Karpas-422 (cell line): ENCODE data around the gene LCN6. TPM values are rescaled to one million over a fixed set of nuclear protein-coding genes. Genes with fewer than 3 reads are reported as not detected.
A peak's percentile ranks its signal among the peaks of the same experiment; 100 is the strongest.
"Not testable (repeated sequence)": the region's sequence is repeated elsewhere in the genome, so short reads cannot be mapped to it uniquely, and the experiment has no call there.

Experiments used
- DNase-seq: peaks from one replicate; pipeline ENCODE4 v3.0.0-alpha.2; 2015
- H2AFZ ChIP-seq: fragments of 200-600 bp; sonication (generic); 2 replicates; pipeline ENCODE4 v1.6.1; 2014; ENCODE audit warnings: antibody characterized with exemption, low read length, mixed read lengths
- H3K27ac ChIP-seq: fragments of 200-600 bp; sonication (generic); 2 replicates; pipeline ENCODE4 v1.5.1; 2014; ENCODE audit warnings: mild to moderate bottlenecking, low read length, moderate library complexity
- H3K27me3 ChIP-seq: fragments of 200-600 bp; sonication (generic); 2 replicates; pipeline ENCODE4 v1.6.1; 2014; ENCODE audit warnings: low read length, mixed read lengths
- H3K36me3 ChIP-seq: fragments of 200-600 bp; sonication (generic); 2 replicates; pipeline ENCODE4 v1.6.1; 2014; ENCODE audit warnings: low read length, mixed read lengths; ENCODE audit not compliant: insufficient read depth
- H3K4me1 ChIP-seq: fragments of 200-600 bp; sonication (generic); 2 replicates; pipeline ENCODE4 v1.6.1; 2014; ENCODE audit warnings: mild to moderate bottlenecking, low read length, mixed read lengths
- H3K4me2 ChIP-seq: fragments of 200-600 bp; sonication (generic); 2 replicates; pipeline ENCODE4 v1.6.1; 2014; ENCODE audit warnings: low read length, low read depth, mild to moderate bottlenecking; ENCODE audit not compliant: poor library complexity, severe bottlenecking
- H3K4me3 ChIP-seq: fragments of 200-600 bp; sonication (generic); 2 replicates; pipeline ENCODE4 v1.5.1; 2014; ENCODE audit warnings: mild to moderate bottlenecking, antibody characterized with exemption, low read length, mixed read lengths
- H3K79me2 ChIP-seq: fragments of 200-600 bp; sonication (generic); 2 replicates; pipeline ENCODE4 v1.6.1; 2014; ENCODE audit warnings: mild to moderate bottlenecking, low read length, mixed read lengths
- H3K9ac ChIP-seq: fragments of 200-600 bp; sonication (generic); 2 replicates; pipeline ENCODE4 v1.6.0; 2014; ENCODE audit warnings: low read length
- H3K9me2 ChIP-seq: fragments of 200-600 bp; sonication (generic), shearing (Covaris generic); replicated peaks from 2 replicates; pipeline ENCODE4 v1.6.0; 2014; ENCODE audit warnings: mild to moderate bottlenecking, low read length, moderate library complexity; ENCODE audit not compliant: insufficient read depth
- H3K9me3 ChIP-seq: fragments of 300-700, 200-600 bp; sonication (generic); 2 replicates; pipeline ENCODE4 v1.6.1; 2014; ENCODE audit warnings: low read length, mixed read lengths
- H4K20me1 ChIP-seq: fragments of 200-600 bp; sonication (generic); 2 replicates; pipeline ENCODE4 v1.6.1; 2014; ENCODE audit warnings: mild to moderate bottlenecking, antibody characterized with exemption, low read length, low read depth; ENCODE audit not compliant: insufficient read depth
- total RNA-seq: library from RNA; depleted of rRNA; stranded (reverse); fragments of >200 nt; shearing (Covaris generic); gene quantifications from 2 replicates; pipeline ENCODE4 v1.2.3, GENCODE V29; 2014; ENCODE audit warnings: low replicate concordance

Gene LCN6
- total RNA-seq, 1 experiment from 2014 or later, result not detected

DNA sequence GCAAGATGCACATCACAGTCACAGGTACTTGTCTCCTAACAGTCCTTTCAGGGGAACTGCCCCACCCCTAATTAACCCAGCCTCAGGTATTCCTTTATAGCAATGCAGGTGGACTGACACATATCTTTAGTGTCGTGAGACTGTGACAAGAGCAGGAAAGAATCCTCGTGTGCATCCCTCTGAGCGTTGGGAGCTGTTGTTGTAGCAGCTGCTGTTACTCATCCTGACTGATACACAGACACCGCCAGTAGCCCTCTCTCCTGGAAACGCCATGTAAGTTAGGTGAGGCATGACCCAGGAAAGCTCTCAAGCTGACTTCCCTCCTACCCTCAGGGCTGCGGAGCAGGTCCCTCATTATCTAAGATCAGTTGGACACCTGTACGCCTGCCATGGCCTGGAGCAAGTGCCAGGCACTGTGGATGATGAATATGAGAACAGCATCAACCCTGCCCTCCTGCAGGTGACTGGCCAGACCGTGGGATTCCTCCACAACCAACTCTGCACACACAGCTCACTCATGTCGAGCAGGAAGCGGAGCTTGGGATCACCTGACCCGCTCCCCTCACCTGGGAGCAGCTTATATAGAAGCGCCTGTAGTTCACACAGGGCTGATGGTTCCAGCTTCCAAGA is 26.2 kb upstream of the LCN6 start:
- Histone ChIP-seq H3K79me2 (no peaks in the 10 kb centered on the region), H3K9me3 (no peaks in the 10 kb centered on the region), H4K20me1 (no peaks in the 10 kb centered on the region), H3K4me2 (no peak overlapping the region), H3K4me3 (no peak overlapping the region; the same call in 1 of the 2 replicates), H3K36me3 (peaks cover 5% of the 10 kb centered on the region; the same call in 1 of the 2 replicates), H3K27me3 (no peaks in the 10 kb centered on the region), H3K9ac (no peak overlapping the region), H3K4me1 (0 out of 2 replicates have a peak, but pooled peaks cover 6% of the 10 kb centered on the region), H2AFZ (0 out of 2 replicates have a peak overlapping the region, but pooled peaks have one; percentile 97), H3K27ac (no peak overlapping the region), H3K9me2 (no peaks in the 10 kb centered on the region)
- DNase-seq, result no peak

DNA sequence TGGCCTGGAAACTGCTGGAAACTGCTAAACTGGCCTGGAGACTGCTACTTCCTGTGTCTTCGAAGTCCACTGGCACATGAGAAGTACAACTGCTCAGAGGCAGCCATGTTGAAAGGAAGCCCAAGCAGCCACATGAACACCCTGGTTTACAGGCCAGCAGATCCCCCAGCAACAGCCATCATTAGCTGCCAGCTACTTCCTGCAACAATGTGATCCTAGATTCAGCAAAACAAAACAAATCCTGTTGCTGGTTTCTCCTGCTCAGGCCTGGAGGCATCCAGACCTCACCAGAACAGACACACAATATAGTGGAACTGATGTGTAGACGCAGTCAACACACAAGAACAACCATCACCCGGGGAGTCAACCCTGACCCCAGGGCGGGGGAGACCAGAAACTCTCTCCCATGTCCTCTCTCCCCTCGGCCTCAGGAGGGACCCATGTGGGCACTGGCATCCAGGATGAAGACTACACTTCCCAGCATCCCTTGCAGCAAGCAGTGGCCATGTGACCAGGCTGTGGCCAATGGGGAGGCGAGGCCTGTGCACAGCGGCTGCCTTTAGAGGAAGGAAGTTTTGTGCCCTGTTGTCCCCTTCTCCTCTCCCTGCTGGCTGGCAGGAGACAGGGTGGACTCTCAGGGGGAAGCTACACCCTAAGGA is 25.2 kb upstream of the LCN6 start:
- Histone ChIP-seq H3K9me3 (no peaks in the 10 kb centered on the region), H2AFZ (peak overlapping the region; percentile 97), H3K4me1 (0 out of 2 replicates have a peak, but pooled peaks cover 6% of the 10 kb centered on the region), H3K4me3 (peak overlapping the region; percentile 14; the same call in 1 of the 2 replicates), H3K27ac (no peak overlapping the region), H3K79me2 (no peaks in the 10 kb centered on the region), H4K20me1 (no peaks in the 10 kb centered on the region), H3K9me2 (no peaks in the 10 kb centered on the region), H3K27me3 (no peaks in the 10 kb centered on the region), H3K9ac (peak overlapping the region; percentile 10; the same call in 1 of the 2 replicates), H3K36me3 (peaks cover 5% of the 10 kb centered on the region; the same call in 1 of the 2 replicates), H3K4me2 (no peak overlapping the region)
- DNase-seq, result peak; percentile 89

- no peaks in the 10 kb centered on the region for H3K79me2 ChIP-seq
- no peak overlapping the region for H3K4me2 ChIP-seq
- H3K9me3 ChIP-seq, result no peaks in the 10 kb centered on the region
- no peak overlapping the region for H3K4me3 ChIP-seq
- peaks cover 15% of the 10 kb centered on the region for H3K4me1 ChIP-seq
- H3K36me3 ChIP-seq, result peaks cover 5% of the 10 kb centered on the region; the same call in 1 of the 2 replicates
- no peaks in the 10 kb centered on the region for H4K20me1 ChIP-seq
- H3K9ac ChIP-seq, result no peak overlapping the region
- H2AFZ ChIP-seq, result no peak overlapping the region
- H3K9me2 ChIP-seq, result no peaks in the 10 kb centered on the region
- no peak for DNase-seq
- H3K27ac ChIP-seq, result no peak overlapping the region
- H3K27me3 ChIP-seq, result no peaks in the 10 kb centered on the region
Observed at GRCh38 chr9:136771907-136772415, 23.6 kb upstream of the LCN6 start.

- Histone ChIP-seq H3K36me3 (peaks cover 5% of the 10 kb centered on the region; the same call in 1 of the 2 replicates), H3K4me1 (peaks cover 29% of the 10 kb centered on the region), H3K9me3 (no peaks in the 10 kb centered on the region), H4K20me1 (no peaks in the 10 kb centered on the region), H3K27ac (no peak overlapping the region), H3K9me2 (no peaks in the 10 kb centered on the region), H3K4me2 (no peak overlapping the region), H3K79me2 (no peaks in the 10 kb centered on the region), H3K27me3 (no peaks in the 10 kb centered on the region), H3K4me3 (no peak overlapping the region), H2AFZ (no peak overlapping the region), H3K9ac (no peak overlapping the region)
- DNase-seq, result peak; percentile 86
Observed at GRCh38 chr9:136769710-136770191, 21.4 kb upstream of the LCN6 start.

DNA sequence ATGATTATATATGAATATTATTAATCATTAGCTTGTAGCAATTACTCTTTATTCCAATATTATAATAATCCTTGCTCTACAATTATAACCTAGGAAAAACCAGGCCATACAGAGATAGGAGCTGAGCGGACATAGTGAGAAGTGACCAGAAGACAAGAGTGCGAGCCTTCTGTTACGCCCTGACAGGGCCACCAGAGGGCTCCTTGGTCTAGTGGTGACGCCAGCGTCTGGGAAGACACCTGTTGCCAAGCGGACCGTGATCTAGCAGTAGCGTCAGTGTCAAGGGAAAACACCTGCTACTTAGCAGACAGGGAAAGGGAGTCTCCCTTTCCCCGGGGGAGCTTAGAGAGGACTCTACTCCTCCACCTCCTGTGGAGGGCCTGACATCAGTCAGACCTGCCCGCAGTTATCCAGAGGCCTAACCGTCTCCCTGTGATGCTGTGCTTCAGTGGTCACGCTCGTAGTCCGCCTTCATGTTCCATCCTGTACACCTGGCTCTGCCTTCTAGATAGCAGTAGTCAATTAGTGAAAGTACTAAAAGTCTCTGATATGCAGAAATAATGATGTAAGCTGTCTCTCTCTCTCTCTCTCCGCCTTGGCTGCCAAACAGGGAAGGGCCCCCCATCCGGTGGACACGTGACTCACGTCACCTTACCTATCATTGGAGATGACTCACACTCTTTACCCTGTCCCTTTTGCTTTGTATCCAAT is 18.2 kb upstream of the LCN6 start:
- not testable (repeated sequence) for H3K4me2 ChIP-seq, H3K9me3 ChIP-seq, H3K9ac ChIP-seq, H3K27ac ChIP-seq, H3K9me2 ChIP-seq, H3K36me3 ChIP-seq, H3K27me3 ChIP-seq, H3K4me3 ChIP-seq, H2AFZ ChIP-seq, H3K79me2 ChIP-seq, H4K20me1 ChIP-seq
- DNase-seq, result peak; percentile 70
- peaks cover 26% of the 10 kb centered on the region for H3K4me1 ChIP-seq

DNA sequence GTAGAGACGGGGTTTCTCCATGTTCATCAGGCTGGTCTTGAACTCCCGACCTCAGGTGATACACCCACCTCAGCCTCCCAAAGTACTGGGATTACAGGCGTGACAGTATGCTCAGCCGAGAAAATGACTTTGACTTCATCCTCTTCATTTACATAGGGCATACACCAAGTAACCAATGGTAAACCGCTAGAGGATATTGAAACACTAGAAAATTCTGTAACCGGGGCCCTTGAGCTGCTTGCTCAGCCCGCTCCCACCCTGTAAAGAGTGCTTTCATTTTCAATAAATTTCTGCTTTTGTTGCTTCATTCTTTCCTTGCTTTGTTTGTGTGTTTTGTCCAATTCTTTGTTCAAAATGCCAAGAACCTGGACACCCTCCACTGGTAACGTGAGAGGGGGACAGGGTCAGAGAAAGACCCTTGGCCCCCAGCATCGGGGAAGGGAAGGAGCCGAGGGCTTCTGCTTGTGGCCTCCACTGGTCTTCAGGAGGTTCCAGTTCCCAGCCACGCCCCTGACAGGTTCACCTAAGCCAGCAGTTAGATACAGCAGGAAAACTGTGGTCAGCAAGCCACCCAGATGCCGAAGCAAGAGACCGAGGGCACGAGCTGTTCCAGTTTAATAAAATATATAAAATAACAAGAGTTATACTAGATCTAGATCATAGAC is 17.6 kb upstream of the LCN6 start:
- not testable (repeated sequence) for H3K27me3 ChIP-seq, H3K27ac ChIP-seq, H3K9ac ChIP-seq, H3K36me3 ChIP-seq, H4K20me1 ChIP-seq, H3K9me3 ChIP-seq, H2AFZ ChIP-seq, H3K9me2 ChIP-seq, H3K79me2 ChIP-seq, H3K4me3 ChIP-seq
- Histone ChIP-seq H3K4me2 (peak overlapping the region; percentile 44), H3K4me1 (peaks cover 26% of the 10 kb centered on the region)
- DNase-seq, result peak; percentile 59

- Histone ChIP-seq H2AFZ (no peak overlapping the region), H3K9me3 (no peaks in the 10 kb centered on the region), H3K9ac (no peak overlapping the region), H3K9me2 (no peaks in the 10 kb centered on the region), H3K36me3 (no peaks in the 10 kb centered on the region), H3K4me2 (no peak overlapping the region), H3K4me3 (no peak overlapping the region), H3K27ac (no peak overlapping the region), H3K79me2 (no peaks in the 10 kb centered on the region), H3K4me1 (peaks cover 26% of the 10 kb centered on the region), H3K27me3 (no peaks in the 10 kb centered on the region), H4K20me1 (0 out of 2 replicates have a peak, but pooled peaks cover 4% of the 10 kb centered on the region)
- DNase-seq, result no peak
Observed at GRCh38 chr9:136765041-136765440, 16.7 kb upstream of the LCN6 start.
